Suprapubic skin (tissue), 3 donors: ENCODE data around the gene RTP3.

Source experiments
- CTCF ChIP-seq, 2 donors: fragments of 200-600 bp in 1 of 2; fragments of 450-650 bp in 1 of 2; sonication (generic) in 1 of 2; IDR thresholded peaks; one replicate each; pipeline ENCODE4 v1.5.1; 2016 to 2019; ENCODE audit warnings: antibody characterized with exemption in 2 of 2, mild to moderate bottlenecking in 1 of 2, moderate library complexity in 1 of 2
- POLR2A ChIP-seq, 2 donors: fragments of 450-650 bp; IDR thresholded peaks; one replicate each; pipeline ENCODE4 v1.6.1; 2017; ENCODE audit warnings: antibody characterized with exemption in 2 of 2, mild to moderate bottlenecking in 2 of 2, moderate library complexity in 2 of 2

GRCh38 chr3:46508850-46509591 is 11.2 kb downstream of the RTP3 start:
- TF ChIP-seq POLR2A (IDR thresholded peaks at IDR 0.05): no peak
- TF ChIP-seq CTCF (IDR thresholded peaks at IDR 0.05): no peak
